ENCODE data around the gene MNAT1. TPM values are rescaled to one million over a fixed set of nuclear protein-coding genes. Genes with fewer than 3 reads are reported as not detected.

The MNAT1 gene
- total and polyA plus RNA-seq, 2 experiments from 2014 or later: 51.6 to 85.0 TPM

- no peaks in the 10 kb centered on the region for H3K27me3 ChIP-seq (ENCODE audit: insufficient read depth)
- Mint-ChIP-seq H3K9me3 (peaks cover 6% of the 10 kb centered on the region), H3K27me3 (ENCODE audit: insufficient read depth, low read depth, poor library complexity) (no peaks in the 10 kb centered on the region), H3K27ac (0 out of 2 replicates have a peak overlapping the region, but pooled peaks have one; percentile 56), H3K36me3 (ENCODE audit: low read depth) (peaks cover 8% of the 10 kb centered on the region; the same call in 2 of the 3 replicates), H3K4me3 (no peak overlapping the region), H3K4me1 (no peaks in the 10 kb centered on the region; the same call in 2 of the 3 replicates)
- no peaks in the 10 kb centered on the region for H4K20me1 ChIP-seq (replicated peaks; ENCODE audit: insufficient read depth)
- H3F3A ChIP-seq (replicated peaks; ENCODE audit: low read depth): no peaks in the 10 kb centered on the region
- no peak overlapping the region for H3K27ac ChIP-seq (ENCODE audit: low read depth)
- H2AFZ ChIP-seq: no peak overlapping the region
- DNase-seq (ENCODE audit: low spot score): no peak
- no peak overlapping the region for H3K4me2 ChIP-seq
- H3K36me3 ChIP-seq (ENCODE audit: insufficient read depth): no peaks in the 10 kb centered on the region
- H3K9me2 ChIP-seq (ENCODE audit: insufficient read depth): no peaks in the 10 kb centered on the region
- no peaks in the 10 kb centered on the region for H3K4me1 ChIP-seq (ENCODE audit: insufficient read depth)
- ATAC-seq: no peak; the same call in 2 of the 3 replicates
- no peaks in the 10 kb centered on the region for H3K79me2 ChIP-seq (replicated peaks; ENCODE audit: insufficient read depth)
- no peak overlapping the region for H3K4me3 ChIP-seq
- no peak for TF ChIP-seq JUNB (IDR thresholded peaks at IDR 0.05; ENCODE audit: unreplicated experiment)
- TF ChIP-seq ZNF462 (CRISPR knock-in tag; IDR thresholded peaks at IDR 0.05): no peak
- no peak for TF ChIP-seq CTCF (conservative IDR thresholded peaks at IDR 0.05; ENCODE audit: low read depth in 2 of 2)
- no peak for TF ChIP-seq EZH2 (IDR thresholded peaks at IDR 0.05; ENCODE audit: low read depth, unreplicated experiment)
- no peak for TF ChIP-seq ETS1 (IDR thresholded peaks at IDR 0.05)
Measured at GRCh38 chr14:60963761-60964160, 229.2 kb downstream of the MNAT1 start.
